Measurements from ENCODE around the gene MRPL17. TPM values are rescaled to one million over a fixed set of nuclear protein-coding genes. Genes with fewer than 3 reads are reported as not detected.

MRPL17 gene
- total and polyA plus RNA-seq, 4 donors, result 14.0 to 21.8 (median 19.0) TPM

GRCh38 chr11:6671991-6672390 is 11.1 kb downstream of the MRPL17 start:
- Histone ChIP-seq H3K4me3 (ENCODE audit: low read depth in 1 of 3, low read length in 3 of 3) (no peak overlapping the region), H3K9me3 (ENCODE audit: control insufficient read depth in 4 of 4, low read length in 3 of 4) (no peaks in the 10 kb centered on the region), H3K27me3 (ENCODE audit: control insufficient read depth in 4 of 4, insufficient read depth in 4 of 4, low read length in 3 of 4) (no peaks in the 10 kb centered on the region), H3K4me1 (ENCODE audit: control insufficient read depth in 4 of 4, insufficient read depth in 4 of 4, low read length in 3 of 4) (peaks cover 0 to 2% (median 0%) of the 10 kb centered on the region in 4 donors), H3K27ac (ENCODE audit: low read depth in 1 of 2, low read length in 2 of 2) (no peak overlapping the region), H3K9ac (ENCODE audit: low read depth in 1 of 2, low read length in 2 of 2) (no peak overlapping the region), H3K36me3 (ENCODE audit: control insufficient read depth in 4 of 4, insufficient read depth in 3 of 4, low read depth in 1 of 4, low read length in 3 of 4) (no peaks in the 10 kb centered on the region)
- WGBS, result 73% methylated on average over 2 of the region's 2 CpGs
- TF ChIP-seq GABPA (IDR thresholded peaks at IDR 0.05 in 1 of 2, conservative IDR thresholded peaks at IDR 0.05 in 1 of 2) (no peak), FOXA1 (IDR thresholded peaks at IDR 0.05) (no peak), JUND (IDR thresholded peaks at IDR 0.05) (no peak), NR2F2 (IDR thresholded peaks at IDR 0.05) (no peak), HNF4A (conservative IDR thresholded peaks at IDR 0.05) (no peak), RXRA (IDR thresholded peaks at IDR 0.05) (no peak), HNF4G (IDR thresholded peaks at IDR 0.05) (no peak), REST (IDR thresholded peaks at IDR 0.05) (no peak), SP1 (IDR thresholded peaks at IDR 0.05) (no peak)
- TF ChIP-seq, protein P1, sequence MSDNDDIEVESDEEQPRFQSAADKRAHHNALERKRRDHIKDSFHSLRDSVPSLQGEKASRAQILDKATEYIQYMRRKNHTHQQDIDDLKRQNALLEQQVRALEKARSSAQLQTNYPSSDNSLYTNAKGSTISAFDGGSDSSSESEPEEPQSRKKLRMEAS (IDR thresholded peaks at IDR 0.05), result no peak
- TF ChIP-seq, protein P2, sequence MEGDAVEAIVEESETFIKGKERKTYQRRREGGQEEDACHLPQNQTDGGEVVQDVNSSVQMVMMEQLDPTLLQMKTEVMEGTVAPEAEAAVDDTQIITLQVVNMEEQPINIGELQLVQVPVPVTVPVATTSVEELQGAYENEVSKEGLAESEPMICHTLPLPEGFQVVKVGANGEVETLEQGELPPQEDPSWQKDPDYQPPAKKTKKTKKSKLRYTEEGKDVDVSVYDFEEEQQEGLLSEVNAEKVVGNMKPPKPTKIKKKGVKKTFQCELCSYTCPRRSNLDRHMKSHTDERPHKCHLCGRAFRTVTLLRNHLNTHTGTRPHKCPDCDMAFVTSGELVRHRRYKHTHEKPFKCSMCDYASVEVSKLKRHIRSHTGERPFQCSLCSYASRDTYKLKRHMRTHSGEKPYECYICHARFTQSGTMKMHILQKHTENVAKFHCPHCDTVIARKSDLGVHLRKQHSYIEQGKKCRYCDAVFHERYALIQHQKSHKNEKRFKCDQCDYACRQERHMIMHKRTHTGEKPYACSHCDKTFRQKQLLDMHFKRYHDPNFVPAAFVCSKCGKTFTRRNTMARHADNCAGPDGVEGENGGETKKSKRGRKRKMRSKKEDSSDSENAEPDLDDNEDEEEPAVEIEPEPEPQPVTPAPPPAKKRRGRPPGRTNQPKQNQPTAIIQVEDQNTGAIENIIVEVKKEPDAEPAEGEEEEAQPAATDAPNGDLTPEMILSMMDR (IDR thresholded peaks at IDR 0.05; ENCODE audit: low read depth, low read length, missing input control), result no peak
- TF ChIP-seq, protein P3, sequence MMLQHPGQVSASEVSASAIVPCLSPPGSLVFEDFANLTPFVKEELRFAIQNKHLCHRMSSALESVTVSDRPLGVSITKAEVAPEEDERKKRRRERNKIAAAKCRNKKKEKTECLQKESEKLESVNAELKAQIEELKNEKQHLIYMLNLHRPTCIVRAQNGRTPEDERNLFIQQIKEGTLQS (IDR thresholded peaks at IDR 0.05), result no peak
- DNase-seq (ENCODE audit: low spot score), result no peak

DNA sequence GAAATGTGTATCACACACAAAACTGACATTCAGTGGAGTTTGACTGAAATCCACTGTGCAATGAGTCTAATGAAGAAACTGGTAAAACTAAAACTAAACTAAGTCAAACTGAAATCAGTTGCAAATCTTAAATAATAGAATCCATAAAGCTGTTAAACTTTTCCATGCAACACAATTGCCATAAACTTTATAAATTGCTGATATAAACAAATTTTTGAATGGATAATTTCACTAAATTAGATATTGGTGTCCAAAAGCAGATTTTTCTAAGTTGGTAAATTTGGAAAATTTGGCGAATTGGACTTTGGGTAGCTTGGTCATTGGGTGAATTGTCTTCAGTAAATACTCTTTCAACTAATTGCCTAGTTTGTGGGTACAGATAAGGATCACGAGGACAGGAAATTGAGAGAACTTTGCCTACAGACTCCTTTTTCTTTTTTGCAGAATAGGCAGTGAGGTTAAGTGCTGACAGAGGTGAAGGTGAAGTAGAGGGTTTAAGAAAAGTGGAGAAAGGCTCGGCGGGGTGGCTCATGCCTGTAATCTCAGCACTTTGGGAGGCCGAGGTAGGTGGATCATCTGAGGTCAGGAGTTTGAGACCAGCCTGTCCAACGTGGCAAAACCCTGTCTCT is 12.8 kb downstream of the MRPL17 start:
- no peak overlapping the region for H3K9ac ChIP-seq (ENCODE audit: low read depth in 1 of 2, low read length in 2 of 2)
- TF ChIP-seq HNF4A (conservative IDR thresholded peaks at IDR 0.05) (no peak), ZBTB33 (IDR thresholded peaks at IDR 0.05) (no peak)
- TF ChIP-seq, protein P1 (IDR thresholded peaks at IDR 0.05), result no peak

More for the DNA sequence above, 12.8 kb downstream of the MRPL17 start:
- Histone ChIP-seq H3K9me3 (ENCODE audit: control insufficient read depth in 4 of 4, low read length in 3 of 4) (no peaks in the 10 kb centered on the region), H3K27ac (ENCODE audit: low read depth in 1 of 2, low read length in 2 of 2) (no peak overlapping the region), H3K4me3 (ENCODE audit: low read depth in 1 of 3, low read length in 3 of 3) (no peak overlapping the region), H3K36me3 (ENCODE audit: control insufficient read depth in 4 of 4, insufficient read depth in 3 of 4, low read depth in 1 of 4, low read length in 3 of 4) (no peaks in the 10 kb centered on the region), H3K4me1 (ENCODE audit: control insufficient read depth in 4 of 4, insufficient read depth in 4 of 4, low read length in 3 of 4) (no peaks in the 10 kb centered on the region), H3K27me3 (ENCODE audit: control insufficient read depth in 4 of 4, insufficient read depth in 4 of 4, low read length in 3 of 4) (no peaks in the 10 kb centered on the region)
- 71% methylated on average over 6 of the region's 6 CpGs for WGBS
- no peak for DNase-seq (ENCODE audit: low spot score)

All from liver (tissue), 9 donors.